Liver (tissue), 3 donors: ENCODE results near the gene KIFC3.

Source experiments
- CTCF ChIP-seq: fragments of 150-350 bp; IDR thresholded peaks from 2 replicates; pipeline ENCODE4 v1.5.1; 2017; ENCODE audit warnings: improper control_type of control experiment, low read depth, low read length; ENCODE audit not compliant: missing input control
- FOXA1 ChIP-seq: IDR thresholded peaks from 2 replicates; pipeline ENCODE4 v1.6.1; 2016; ENCODE audit warnings: antibody characterized with exemption
- GABPA ChIP-seq, 2 donors: IDR thresholded peaks in 1 of 2; conservative IDR thresholded peaks in 1 of 2; 2 replicates each; pipeline ENCODE4 v1.6.1; 2016; ENCODE audit warnings: antibody characterized with exemption in 2 of 2, mild to moderate bottlenecking in 1 of 2, moderate library complexity in 1 of 2
- HNF4A ChIP-seq, 2 donors: conservative IDR thresholded peaks; 2 replicates each; pipeline ENCODE4 v1.6.1; 2016; ENCODE audit warnings: antibody characterized with exemption in 2 of 2, mild to moderate bottlenecking in 2 of 2
- HNF4G ChIP-seq: IDR thresholded peaks from 2 replicates; pipeline ENCODE4 v1.6.1; 2016; ENCODE audit warnings: antibody characterized with exemption
- JUND ChIP-seq, 2 donors: IDR thresholded peaks; 2 replicates each; pipeline ENCODE4 v1.6.1; 2016; ENCODE audit warnings: antibody characterized with exemption in 2 of 2
- MAX ChIP-seq: IDR thresholded peaks from 2 replicates; pipeline ENCODE4 v1.6.1; 2016; ENCODE audit warnings: antibody characterized with exemption
- REST ChIP-seq: IDR thresholded peaks from 2 replicates; pipeline ENCODE4 v1.6.1; 2016; ENCODE audit warnings: antibody characterized with exemption, mild to moderate bottlenecking
- RXRA ChIP-seq, 2 donors: IDR thresholded peaks; 2 replicates each; pipeline ENCODE4 v1.6.1; 2017 to 2018; ENCODE audit warnings: antibody characterized with exemption in 2 of 2, mild to moderate bottlenecking in 1 of 2
- SP1 ChIP-seq: IDR thresholded peaks from 2 replicates; pipeline ENCODE4 v1.6.1; 2018; ENCODE audit warnings: antibody characterized with exemption, mild to moderate bottlenecking
- TAF1 ChIP-seq: conservative IDR thresholded peaks from 2 replicates; pipeline ENCODE4 v1.6.1; 2016; ENCODE audit warnings: antibody characterized with exemption, mild to moderate bottlenecking
- ZBTB33 ChIP-seq: IDR thresholded peaks from 2 replicates; pipeline ENCODE4 v1.6.1; 2016; ENCODE audit warnings: antibody characterized with exemption
- donor health status: healthy.
- donor health status: healthy.

GRCh38 chr16:57838161-57838560 lies 35.9 kb upstream of the KIFC3 start:
- TF ChIP-seq CTCF (no peak), MAX (no peak), GABPA (IDR thresholded peaks at IDR 0.05 in 1 of 2, conservative IDR thresholded peaks at IDR 0.05 in 1 of 2) (no peak), JUND (IDR thresholded peaks at IDR 0.05) (no peak), TAF1 (no peak), HNF4G (no peak), REST (no peak), ZBTB33 (no peak), RXRA (IDR thresholded peaks at IDR 0.05) (no peak), HNF4A (conservative IDR thresholded peaks at IDR 0.05) (no peak), SP1 (no peak), FOXA1 (no peak)
